Measurements from ENCODE around the gene KCTD18.

KCTD18 gene

GRCh38 chr2:200509235-200509611 is 645 bp downstream of the KCTD18 start:
- no CpG with 5 or more reads among the region's 8 CpGs for WGBS (ENCODE audit: extremely low coverage, insufficient coverage, insufficient read length)
- Histone ChIP-seq H3K79me2 (ENCODE audit: control insufficient read depth, insufficient read depth, low read length, poor library complexity) (peaks cover 7% of the 10 kb centered on the region), H3K4ac (ENCODE audit: low read depth, low read length) (peak overlapping the region; percentile 84), H2AK5ac (ENCODE audit: low read length) (peak overlapping the region; percentile 55), H4K91ac (ENCODE audit: low read depth, low read length) (peak overlapping the region; percentile 85), H3K14ac (ENCODE audit: low read length) (peak overlapping the region; percentile 92), H3K9ac (ENCODE audit: low read length) (peak overlapping the region; percentile 99), H4K12ac (ENCODE audit: low read depth, low read length) (peak overlapping the region; percentile 91), H2BK5ac (ENCODE audit: low read depth, low read length, poor library complexity) (no peak overlapping the region), H3K4me3 (ENCODE audit: low read depth, low read length) (peak overlapping the region; percentile 78), H3K4me1 (ENCODE audit: control insufficient read depth in 1 of 2, insufficient read depth in 2 of 2, low read length in 2 of 2) (peaks cover 4 to 8% of the 10 kb centered on the region in 2 experiments), H3K27ac (ENCODE audit: low read depth, low read length) (no peak overlapping the region), H4K8ac (ENCODE audit: low read depth, low read length) (peak overlapping the region; percentile 96), H2AFZ (ENCODE audit: insufficient read depth, low read length, poor library complexity) (peak overlapping the region; percentile 80), H3K18ac (ENCODE audit: low read length) (peak overlapping the region; percentile 18), H3K27me3 (ENCODE audit: insufficient read depth, low read length) (no peaks in the 10 kb centered on the region), H3K79me1 (ENCODE audit: low read length) (peaks cover 10% of the 10 kb centered on the region), H3K23ac (ENCODE audit: low read length) (no peak overlapping the region), H3K4me2 (ENCODE audit: low read length) (peak overlapping the region; percentile 81), H3K36me3 (ENCODE audit: control insufficient read depth in 1 of 2, insufficient read depth in 2 of 2, low read length in 2 of 2) (peaks cover 0 to under 1% of the 10 kb centered on the region in 2 experiments), H2BK120ac (ENCODE audit: insufficient read depth, low read length, poor library complexity) (peak overlapping the region; percentile 90), H3K9me3 (ENCODE audit: insufficient read depth, low read depth, low read length) (no peaks in the 10 kb centered on the region), H2BK12ac (ENCODE audit: low read length) (peak overlapping the region; percentile 0)
- DNase-seq = no peak

DNA sequence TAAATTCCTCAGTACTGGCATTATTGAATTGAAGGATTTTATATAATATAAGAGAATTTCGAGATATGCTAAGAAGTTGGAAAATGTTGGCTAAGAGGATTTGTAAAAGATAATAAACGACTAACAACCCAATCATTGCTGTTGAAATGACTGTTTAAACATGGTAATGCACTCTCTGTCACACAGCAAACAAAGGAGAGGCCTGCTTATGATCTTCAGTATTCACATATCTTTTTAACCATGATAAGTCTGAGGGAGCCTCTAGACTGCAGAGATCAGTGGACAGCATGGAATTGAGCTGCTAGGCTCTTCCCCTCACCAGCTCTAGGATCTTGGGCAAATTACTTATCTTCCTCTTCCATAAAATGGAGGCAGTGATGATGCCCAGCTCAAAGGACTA is 2.7 kb downstream of the KCTD18 start:
- H4K91ac ChIP-seq (ENCODE audit: low read depth, low read length) = no peak overlapping the region
- H3K9me3 ChIP-seq (ENCODE audit: insufficient read depth, low read depth, low read length) = no peaks in the 10 kb centered on the region
- 100% methylated on average over 1 of the region's 2 CpGs for WGBS (ENCODE audit: extremely low coverage, insufficient coverage, insufficient read length)
- H2BK5ac ChIP-seq (ENCODE audit: low read depth, low read length, poor library complexity) = no peak overlapping the region
- no peak overlapping the region for H2BK12ac ChIP-seq (ENCODE audit: low read length)
- H4K8ac ChIP-seq (ENCODE audit: low read depth, low read length) = no peak overlapping the region
- H3K27ac ChIP-seq (ENCODE audit: low read depth, low read length) = no peak overlapping the region
- H3K4me2 ChIP-seq (ENCODE audit: low read length) = no peak overlapping the region
- H3K9ac ChIP-seq (ENCODE audit: low read length) = no peak overlapping the region
- H3K18ac ChIP-seq (ENCODE audit: low read length) = no peak overlapping the region
- H3K79me1 ChIP-seq (ENCODE audit: low read length) = peaks cover 10% of the 10 kb centered on the region
- no peak overlapping the region for H3K23ac ChIP-seq (ENCODE audit: low read length)
- peaks cover 0 to 4% of the 10 kb centered on the region in 2 experiments for H3K36me3 ChIP-seq (ENCODE audit: control insufficient read depth in 1 of 2, insufficient read depth in 2 of 2, low read length in 2 of 2)
- H2BK120ac ChIP-seq (ENCODE audit: insufficient read depth, low read length, poor library complexity) = no peak overlapping the region
- no peak overlapping the region for H2AFZ ChIP-seq (ENCODE audit: insufficient read depth, low read length, poor library complexity)
- no peak overlapping the region for H3K14ac ChIP-seq (ENCODE audit: low read length)
- H3K27me3 ChIP-seq (ENCODE audit: insufficient read depth, low read length) = no peaks in the 10 kb centered on the region
- H3K4ac ChIP-seq (ENCODE audit: low read depth, low read length) = no peak overlapping the region
- H2AK5ac ChIP-seq (ENCODE audit: low read length) = no peak overlapping the region
- peaks cover 4 to 8% of the 10 kb centered on the region in 2 experiments for H3K4me1 ChIP-seq (ENCODE audit: control insufficient read depth in 1 of 2, insufficient read depth in 2 of 2, low read length in 2 of 2)
- DNase-seq = no peak
- H3K4me3 ChIP-seq (ENCODE audit: low read depth, low read length) = no peak overlapping the region
- H4K12ac ChIP-seq (ENCODE audit: low read depth, low read length) = no peak overlapping the region
- H3K79me2 ChIP-seq (ENCODE audit: control insufficient read depth, insufficient read depth, low read length, poor library complexity) = peaks cover 7% of the 10 kb centered on the region

- Histone ChIP-seq H4K12ac (ENCODE audit: low read depth, low read length) (no peak overlapping the region), H3K23ac (ENCODE audit: low read length) (no peak overlapping the region), H3K4me3 (ENCODE audit: low read depth, low read length) (no peak overlapping the region), H4K91ac (ENCODE audit: low read depth, low read length) (no peak overlapping the region), H3K4me1 (ENCODE audit: control insufficient read depth in 1 of 2, insufficient read depth in 2 of 2, low read length in 2 of 2) (peaks cover 4 to 8% of the 10 kb centered on the region in 2 experiments), H3K27ac (ENCODE audit: low read depth, low read length) (no peak overlapping the region), H3K18ac (ENCODE audit: low read length) (no peak overlapping the region), H3K4me2 (ENCODE audit: low read length) (no peak overlapping the region), H3K79me2 (ENCODE audit: control insufficient read depth, insufficient read depth, low read length, poor library complexity) (peaks cover 7% of the 10 kb centered on the region), H2AFZ (ENCODE audit: insufficient read depth, low read length, poor library complexity) (no peak overlapping the region), H4K8ac (ENCODE audit: low read depth, low read length) (no peak overlapping the region), H3K14ac (ENCODE audit: low read length) (no peak overlapping the region), H3K4ac (ENCODE audit: low read depth, low read length) (no peak overlapping the region), H2AK5ac (ENCODE audit: low read length) (no peak overlapping the region), H3K9me3 (ENCODE audit: insufficient read depth, low read depth, low read length) (no peaks in the 10 kb centered on the region), H3K79me1 (ENCODE audit: low read length) (peaks cover 10% of the 10 kb centered on the region), H3K9ac (ENCODE audit: low read length) (no peak overlapping the region), H2BK12ac (ENCODE audit: low read length) (no peak overlapping the region), H3K36me3 (ENCODE audit: control insufficient read depth in 1 of 2, insufficient read depth in 2 of 2, low read length in 2 of 2) (peaks cover 0 to 4% of the 10 kb centered on the region in 2 experiments), H2BK5ac (ENCODE audit: low read depth, low read length, poor library complexity) (no peak overlapping the region), H3K27me3 (ENCODE audit: insufficient read depth, low read length) (no peaks in the 10 kb centered on the region), H2BK120ac (ENCODE audit: insufficient read depth, low read length, poor library complexity) (no peak overlapping the region)
- WGBS (ENCODE audit: extremely low coverage, insufficient coverage, insufficient read length) = no CpG with 5 or more reads among the region's 9 CpGs
- DNase-seq = no peak
Measured at GRCh38 chr2:200506679-200507078, 3.2 kb downstream of the KCTD18 start.

GRCh38 chr2:200502196-200502595 is 7.7 kb downstream of the KCTD18 start:
- H4K91ac ChIP-seq (ENCODE audit: low read depth, low read length) = no peak overlapping the region
- H2BK120ac ChIP-seq (ENCODE audit: insufficient read depth, low read length, poor library complexity) = no peak overlapping the region
- H3K9me3 ChIP-seq (ENCODE audit: insufficient read depth, low read depth, low read length) = no peaks in the 10 kb centered on the region
- H3K4ac ChIP-seq (ENCODE audit: low read depth, low read length) = no peak overlapping the region
- H3K4me3 ChIP-seq (ENCODE audit: low read depth, low read length) = no peak overlapping the region
- H3K23ac ChIP-seq (ENCODE audit: low read length) = no peak overlapping the region
- no peak overlapping the region for H2BK5ac ChIP-seq (ENCODE audit: low read depth, low read length, poor library complexity)
- H3K79me2 ChIP-seq (ENCODE audit: control insufficient read depth, insufficient read depth, low read length, poor library complexity) = no peaks in the 10 kb centered on the region
- no peak for DNase-seq
- no peak overlapping the region for H2AK5ac ChIP-seq (ENCODE audit: low read length)
- no peak overlapping the region for H3K18ac ChIP-seq (ENCODE audit: low read length)
- H4K12ac ChIP-seq (ENCODE audit: low read depth, low read length) = no peak overlapping the region
- H3K36me3 ChIP-seq (ENCODE audit: control insufficient read depth in 1 of 2, insufficient read depth in 2 of 2, low read length in 2 of 2) = peaks cover 0 to 4% of the 10 kb centered on the region in 2 experiments
- no peak overlapping the region for H3K27ac ChIP-seq (ENCODE audit: low read depth, low read length)
- no peaks in the 10 kb centered on the region for H3K79me1 ChIP-seq (ENCODE audit: low read length)
- no peak overlapping the region for H3K14ac ChIP-seq (ENCODE audit: low read length)
- H3K27me3 ChIP-seq (ENCODE audit: insufficient read depth, low read length) = no peaks in the 10 kb centered on the region
- H3K9ac ChIP-seq (ENCODE audit: low read length) = no peak overlapping the region
- H3K4me1 ChIP-seq (ENCODE audit: control insufficient read depth in 1 of 2, insufficient read depth in 2 of 2, low read length in 2 of 2) = no peaks in the 10 kb centered on the region
- H2BK12ac ChIP-seq (ENCODE audit: low read length) = no peak overlapping the region
- WGBS (ENCODE audit: extremely low coverage, insufficient coverage, insufficient read length) = no CpG with 5 or more reads among the region's 5 CpGs
- no peak overlapping the region for H4K8ac ChIP-seq (ENCODE audit: low read depth, low read length)
- H2AFZ ChIP-seq (ENCODE audit: insufficient read depth, low read length, poor library complexity) = no peak overlapping the region
- H3K4me2 ChIP-seq (ENCODE audit: low read length) = no peak overlapping the region

Data from trophoblast cell (in vitro differentiated cells and primary cell).